Naive B cell (primary cell): ENCODE data around the gene RHOJ. TPM values are rescaled to one million over a fixed set of nuclear protein-coding genes. Genes with fewer than 3 reads are reported as not detected.
"Not testable (repeated sequence)": the region's sequence is repeated elsewhere in the genome, so short reads cannot be mapped to it uniquely, and the experiment has no call there.

ENCODE experiments used
- ATAC-seq, 2 donors: fragments of 150-1000 bp; cut with Tn5 transposase; 2 replicates each; pipeline ENCODE4 v1.10.0; 2021; ENCODE audit warnings: low read depth in 2 of 2, mild to moderate bottlenecking in 2 of 2, moderate library complexity in 2 of 2
- DNase-seq: peaks from one replicate; pipeline ENCODE4 v3.0.0; 2022
- H3K27ac Mint-ChIP-seq, 6 donors: one replicate each; pipeline ENCODE4 v1.8.0; 2020 to 2022; ENCODE audit warnings: mild to moderate bottlenecking in 6 of 6, mixed read lengths in 6 of 6, moderate library complexity in 5 of 6, inconsistent platforms in 2 of 6
- H3K27me3 Mint-ChIP-seq, 3 donors: one replicate each; pipeline ENCODE4 v1.8.0; 2021 to 2022; ENCODE audit warnings: mixed read lengths in 3 of 3, mild to moderate bottlenecking in 1 of 3
- H3K36me3 Mint-ChIP-seq, 2 donors: one replicate each; pipeline ENCODE4 v1.8.0; 2020 to 2022; ENCODE audit warnings: mixed read lengths in 2 of 2, inconsistent platforms in 1 of 2, mild to moderate bottlenecking in 1 of 2
- H3K4me1 Mint-ChIP-seq, 3 donors: one replicate each; pipeline ENCODE4 v1.8.0; 2020 to 2022; ENCODE audit warnings: mixed read lengths in 3 of 3, inconsistent platforms in 1 of 3, mild to moderate bottlenecking in 1 of 3, moderate library complexity in 1 of 3
- H3K4me3 Mint-ChIP-seq, 8 donors: one replicate each; pipeline ENCODE4 v1.8.0; 2020 to 2022; ENCODE audit warnings: mild to moderate bottlenecking in 8 of 8, mixed read lengths in 8 of 8, moderate library complexity in 8 of 8, inconsistent platforms in 2 of 8
- H3K9me3 Mint-ChIP-seq, 7 donors: one replicate each; pipeline ENCODE4 v1.8.0; 2020 to 2022; ENCODE audit warnings: mixed read lengths in 7 of 7, mild to moderate bottlenecking in 5 of 7, inconsistent platforms in 2 of 7, moderate library complexity in 1 of 7
- polyA plus RNA-seq, 6 donors: library from polyadenylated mRNA; unstranded; fragments of 300-500 nt; fragmentation: Illumina TruSeq; gene quantifications; one replicate each; pipeline ENCODE4 v1.2.3, GENCODE V29; 2021; ENCODE audit warnings: low read depth in 6 of 6

Gene RHOJ
- polyA plus RNA-seq, result not detected

- H3K27me3 Mint-ChIP-seq, result peaks cover 0 to 4% (median 2%) of the 10 kb centered on the region in 3 donors
These were observed at the start of gene RHOJ for GRCh38 chr14:63204407-63205043. Gene RHOJ, plus strand, starts transcription at chr14:63204443. Its CDS starts 427 bp downstream, at chr14:63204870.

GRCh38 chr14:63155511-63156185 is 48.6 kb upstream of the RHOJ start:
- Mint-ChIP-seq H3K9me3 (peaks cover 0 to 2% (median 0%) of the 10 kb centered on the region in 7 donors), H3K27ac (peak overlapping the region in 1 of 6 donors; percentile 4), H3K36me3 (no peaks in the 10 kb centered on the region), H3K4me1 (no peaks in the 10 kb centered on the region), H3K27me3 (peaks cover 0 to 7% (median 5%) of the 10 kb centered on the region in 3 donors), H3K4me3 (no peak overlapping the region)
- DNase-seq (no peak), ATAC-seq (no peak)

More at GRCh38 chr14:63204407-63205043, at the start of gene RHOJ:
- H3K4me3 Mint-ChIP-seq, result no peak within 1 kb of the TSS
- H3K27ac Mint-ChIP-seq, result no peak within 1 kb of the TSS
- ATAC-seq (no peak), DNase-seq (no peak)
- no peaks in the 10 kb centered on the region for H3K4me1 Mint-ChIP-seq
- no peaks in the 10 kb centered on the region for H3K36me3 Mint-ChIP-seq
- H3K9me3 Mint-ChIP-seq, result no peaks in the 10 kb centered on the region

GRCh38 chr14:63157195-63157594 is 47.0 kb upstream of the RHOJ start:
- Mint-ChIP-seq H3K9me3 (peaks cover 0 to 2% (median 0%) of the 10 kb centered on the region in 7 donors), H3K36me3 (no peaks in the 10 kb centered on the region), H3K27me3 (peaks cover 0 to 7% (median 5%) of the 10 kb centered on the region in 3 donors), H3K4me1 (no peaks in the 10 kb centered on the region), H3K4me3 (no peak overlapping the region), H3K27ac (no peak overlapping the region)
- ATAC-seq (no peak), DNase-seq (no peak)

- Mint-ChIP-seq H3K27ac (no peak overlapping the region), H3K4me3 (no peak overlapping the region), H3K36me3 (no peaks in the 10 kb centered on the region), H3K9me3 (peaks cover 0 to 8% (median 2%) of the 10 kb centered on the region in 7 donors), H3K4me1 (no peaks in the 10 kb centered on the region), H3K27me3 (peaks cover 0 to 5% (median 0%) of the 10 kb centered on the region in 3 donors)
- ATAC-seq (no peak), DNase-seq (no peak)
These were observed 40.9 kb upstream of the RHOJ start for GRCh38 chr14:63163306-63163705.

- DNase-seq (no peak), ATAC-seq (no peak)
- H3K27ac Mint-ChIP-seq, result no peak overlapping the region
- H3K27me3 Mint-ChIP-seq, result no peaks in the 10 kb centered on the region
- H3K36me3 Mint-ChIP-seq, result no peaks in the 10 kb centered on the region
- H3K4me3 Mint-ChIP-seq, result no peak overlapping the region
- no peaks in the 10 kb centered on the region for H3K4me1 Mint-ChIP-seq
- peaks cover 0 to 8% (median 2%) of the 10 kb centered on the region in 7 donors for H3K9me3 Mint-ChIP-seq
These were observed 40.0 kb upstream of the RHOJ start for GRCh38 chr14:63164108-63164683.

- not testable (repeated sequence) for ATAC-seq, H3K4me3 Mint-ChIP-seq, H3K27me3 Mint-ChIP-seq, H3K4me1 Mint-ChIP-seq, H3K27ac Mint-ChIP-seq, DNase-seq, H3K9me3 Mint-ChIP-seq, H3K36me3 Mint-ChIP-seq
These were observed 39.0 kb upstream of the RHOJ start for GRCh38 chr14:63165267-63165666.

- Mint-ChIP-seq H3K4me3 (no peak overlapping the region), H3K27me3 (no peaks in the 10 kb centered on the region), H3K36me3 (no peaks in the 10 kb centered on the region), H3K9me3 (peaks cover 0 to 9% (median 2%) of the 10 kb centered on the region in 7 donors), H3K27ac (no peak overlapping the region), H3K4me1 (no peaks in the 10 kb centered on the region)
- ATAC-seq (no peak), DNase-seq (no peak)
These were observed 37.2 kb upstream of the RHOJ start for GRCh38 chr14:63167044-63167443.

GRCh38 chr14:63174760-63175191 is 29.5 kb upstream of the RHOJ start:
- DNase-seq (no peak), ATAC-seq (no peak)
- Mint-ChIP-seq H3K4me1 (no peaks in the 10 kb centered on the region), H3K27me3 (no peaks in the 10 kb centered on the region), H3K27ac (no peak overlapping the region), H3K36me3 (no peaks in the 10 kb centered on the region), H3K9me3 (peaks cover 0 to 4% (median 0%) of the 10 kb centered on the region in 7 donors), H3K4me3 (no peak overlapping the region)

GRCh38 chr14:63175531-63175930 is 28.7 kb upstream of the RHOJ start:
- H3K36me3 Mint-ChIP-seq, result no peaks in the 10 kb centered on the region
- H3K4me1 Mint-ChIP-seq, result no peaks in the 10 kb centered on the region
- DNase-seq (no peak), ATAC-seq (no peak)
- H3K9me3 Mint-ChIP-seq, result peaks cover 0 to 2% (median 0%) of the 10 kb centered on the region in 7 donors
- H3K27me3 Mint-ChIP-seq, result no peaks in the 10 kb centered on the region
- no peak overlapping the region for H3K4me3 Mint-ChIP-seq
- no peak overlapping the region for H3K27ac Mint-ChIP-seq

- H3K4me3 Mint-ChIP-seq, result no peak overlapping the region
These were observed 25.3 kb upstream of the RHOJ start for GRCh38 chr14:63178912-63179311.

GRCh38 chr14:63179383-63179782 is 24.9 kb upstream of the RHOJ start:
- H3K27me3 Mint-ChIP-seq, result peaks cover 0 to 3% (median 0%) of the 10 kb centered on the region in 3 donors
- DNase-seq (no peak), ATAC-seq (no peak)
- H3K4me3 Mint-ChIP-seq, result no peak overlapping the region
- H3K27ac Mint-ChIP-seq, result no peak overlapping the region
- H3K4me1 Mint-ChIP-seq, result no peaks in the 10 kb centered on the region
- H3K9me3 Mint-ChIP-seq, result peaks cover 0 to 11% (median 2%) of the 10 kb centered on the region in 7 donors
- H3K36me3 Mint-ChIP-seq, result no peaks in the 10 kb centered on the region

More at GRCh38 chr14:63178912-63179311, 25.3 kb upstream of the RHOJ start:
- peaks cover 0 to 3% (median 0%) of the 10 kb centered on the region in 3 donors for H3K27me3 Mint-ChIP-seq
- ATAC-seq, result no peak
- H3K36me3 Mint-ChIP-seq, result no peaks in the 10 kb centered on the region
- no peak for DNase-seq
- no peak overlapping the region for H3K27ac Mint-ChIP-seq
- peaks cover 0 to 11% (median 2%) of the 10 kb centered on the region in 7 donors for H3K9me3 Mint-ChIP-seq
- H3K4me1 Mint-ChIP-seq, result no peaks in the 10 kb centered on the region

GRCh38 chr14:63180011-63180410 is 24.2 kb upstream of the RHOJ start:
- H3K27ac Mint-ChIP-seq, result no peak overlapping the region
- H3K36me3 Mint-ChIP-seq, result no peaks in the 10 kb centered on the region
- no peaks in the 10 kb centered on the region for H3K4me1 Mint-ChIP-seq
- no peak for ATAC-seq
- no peak for DNase-seq
- peaks cover 0 to 11% (median 2%) of the 10 kb centered on the region in 7 donors for H3K9me3 Mint-ChIP-seq
- H3K27me3 Mint-ChIP-seq, result peaks cover 0 to 3% (median 0%) of the 10 kb centered on the region in 3 donors
- H3K4me3 Mint-ChIP-seq, result no peak overlapping the region

- Mint-ChIP-seq H3K27ac (no peak overlapping the region), H3K4me1 (no peaks in the 10 kb centered on the region), H3K9me3 (peaks cover 0 to 11% (median 2%) of the 10 kb centered on the region in 7 donors), H3K4me3 (no peak overlapping the region), H3K27me3 (peaks cover 0 to 4% (median 3%) of the 10 kb centered on the region in 3 donors), H3K36me3 (no peaks in the 10 kb centered on the region)
- DNase-seq (no peak), ATAC-seq (no peak)
These were observed 21.3 kb upstream of the RHOJ start for GRCh38 chr14:63182968-63183367.

- DNase-seq (no peak), ATAC-seq (no peak)
- Mint-ChIP-seq H3K27ac (no peak overlapping the region), H3K4me1 (no peaks in the 10 kb centered on the region), H3K27me3 (peaks cover 0 to 4% (median 3%) of the 10 kb centered on the region in 3 donors), H3K9me3 (peaks cover 0 to 17% (median 2%) of the 10 kb centered on the region in 7 donors), H3K36me3 (no peaks in the 10 kb centered on the region), H3K4me3 (no peak overlapping the region)
These were observed 17.8 kb upstream of the RHOJ start for GRCh38 chr14:63186453-63186852.
